ENCODE measurements around the gene ARHGAP6.

The ARHGAP6 gene

DNA sequence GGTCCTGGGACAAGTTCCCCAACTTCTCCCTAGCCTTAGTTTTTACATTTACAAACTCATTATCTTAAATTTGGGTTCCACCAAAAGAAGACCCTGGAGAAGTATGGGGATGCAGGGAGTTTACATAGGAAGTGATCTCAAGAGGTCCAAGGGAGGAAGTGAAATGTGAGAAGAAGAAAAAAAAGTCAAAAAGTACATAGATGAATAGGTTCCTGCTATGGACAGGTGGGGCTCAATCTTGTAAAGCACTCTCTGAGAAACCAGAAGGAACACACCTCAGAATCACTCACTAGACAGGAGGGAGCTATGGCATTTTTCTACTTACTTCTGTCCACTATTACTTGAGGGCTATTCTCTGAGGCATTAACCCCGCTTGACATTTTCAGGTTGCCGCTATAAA, 56.6 kb downstream of the ARHGAP6 start:
- H3K9ac ChIP-seq: no peak overlapping the region
- no peaks in the 10 kb centered on the region for H3K79me2 ChIP-seq (ENCODE audit: insufficient read depth, low read depth)
- H3K4me1 ChIP-seq (ENCODE audit: low read depth, poor library complexity, severe bottlenecking): no peaks in the 10 kb centered on the region
- TF ChIP-seq, protein P1, sequence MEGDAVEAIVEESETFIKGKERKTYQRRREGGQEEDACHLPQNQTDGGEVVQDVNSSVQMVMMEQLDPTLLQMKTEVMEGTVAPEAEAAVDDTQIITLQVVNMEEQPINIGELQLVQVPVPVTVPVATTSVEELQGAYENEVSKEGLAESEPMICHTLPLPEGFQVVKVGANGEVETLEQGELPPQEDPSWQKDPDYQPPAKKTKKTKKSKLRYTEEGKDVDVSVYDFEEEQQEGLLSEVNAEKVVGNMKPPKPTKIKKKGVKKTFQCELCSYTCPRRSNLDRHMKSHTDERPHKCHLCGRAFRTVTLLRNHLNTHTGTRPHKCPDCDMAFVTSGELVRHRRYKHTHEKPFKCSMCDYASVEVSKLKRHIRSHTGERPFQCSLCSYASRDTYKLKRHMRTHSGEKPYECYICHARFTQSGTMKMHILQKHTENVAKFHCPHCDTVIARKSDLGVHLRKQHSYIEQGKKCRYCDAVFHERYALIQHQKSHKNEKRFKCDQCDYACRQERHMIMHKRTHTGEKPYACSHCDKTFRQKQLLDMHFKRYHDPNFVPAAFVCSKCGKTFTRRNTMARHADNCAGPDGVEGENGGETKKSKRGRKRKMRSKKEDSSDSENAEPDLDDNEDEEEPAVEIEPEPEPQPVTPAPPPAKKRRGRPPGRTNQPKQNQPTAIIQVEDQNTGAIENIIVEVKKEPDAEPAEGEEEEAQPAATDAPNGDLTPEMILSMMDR (conservative IDR thresholded peaks at IDR 0.05; ENCODE audit: low read depth, low read length): no peak
- H3K4me3 ChIP-seq (IDR thresholded peaks at IDR 0.05; ENCODE audit: insufficient read depth, low read depth, low read length): no peak overlapping the region
- no peak overlapping the region for H2AFZ ChIP-seq (ENCODE audit: low read depth)
- H3K4me2 ChIP-seq: no peak overlapping the region
- no peaks in the 10 kb centered on the region for H3K36me3 ChIP-seq (ENCODE audit: insufficient read depth)
- no peaks in the 10 kb centered on the region for H4K20me1 ChIP-seq (ENCODE audit: insufficient read depth)
- no peaks in the 10 kb centered on the region for H3K27me3 ChIP-seq (ENCODE audit: insufficient read depth, low read depth)
- no peak overlapping the region for H3K27ac ChIP-seq

GRCh38 chrX:11606408-11606807, 59.3 kb downstream of the ARHGAP6 start:
- no peak overlapping the region for H3K27ac ChIP-seq
- no peak overlapping the region for H3K9ac ChIP-seq
- no peaks in the 10 kb centered on the region for H3K27me3 ChIP-seq (ENCODE audit: insufficient read depth, low read depth)
- no peaks in the 10 kb centered on the region for H3K36me3 ChIP-seq (ENCODE audit: insufficient read depth)
- H3K4me2 ChIP-seq: no peak overlapping the region
- no peaks in the 10 kb centered on the region for H3K79me2 ChIP-seq (ENCODE audit: insufficient read depth, low read depth)
- no peak overlapping the region for H3K4me3 ChIP-seq (IDR thresholded peaks at IDR 0.05; ENCODE audit: insufficient read depth, low read depth, low read length)
- no peaks in the 10 kb centered on the region for H3K4me1 ChIP-seq (ENCODE audit: low read depth, poor library complexity, severe bottlenecking)
- no peak overlapping the region for H2AFZ ChIP-seq (ENCODE audit: low read depth)
- no peaks in the 10 kb centered on the region for H4K20me1 ChIP-seq (ENCODE audit: insufficient read depth)
- TF ChIP-seq, protein P1 (conservative IDR thresholded peaks at IDR 0.05; ENCODE audit: low read depth, low read length): no peak

GRCh38 chrX:11600578-11600977, 65.1 kb downstream of the ARHGAP6 start:
- Histone ChIP-seq H3K4me2 (no peak overlapping the region), H3K27me3 (ENCODE audit: insufficient read depth, low read depth) (no peaks in the 10 kb centered on the region), H4K20me1 (ENCODE audit: insufficient read depth) (no peaks in the 10 kb centered on the region), H3K9ac (no peak overlapping the region), H2AFZ (ENCODE audit: low read depth) (no peak overlapping the region), H3K4me1 (ENCODE audit: low read depth, poor library complexity, severe bottlenecking) (no peaks in the 10 kb centered on the region), H3K79me2 (ENCODE audit: insufficient read depth, low read depth) (no peaks in the 10 kb centered on the region), H3K27ac (no peak overlapping the region), H3K4me3 (IDR thresholded peaks at IDR 0.05; ENCODE audit: insufficient read depth, low read depth, low read length) (no peak overlapping the region), H3K36me3 (ENCODE audit: insufficient read depth) (no peaks in the 10 kb centered on the region)
- TF ChIP-seq, protein P1 (conservative IDR thresholded peaks at IDR 0.05; ENCODE audit: low read depth, low read length): no peak

GRCh38 chrX:11597479-11597878, 68.2 kb downstream of the ARHGAP6 start:
- H3K4me3 ChIP-seq (IDR thresholded peaks at IDR 0.05; ENCODE audit: insufficient read depth, low read depth, low read length): no peak overlapping the region
- H3K27ac ChIP-seq: no peak overlapping the region
- no peaks in the 10 kb centered on the region for H3K79me2 ChIP-seq (ENCODE audit: insufficient read depth, low read depth)
- no peak overlapping the region for H3K9ac ChIP-seq
- H3K4me2 ChIP-seq: no peak overlapping the region
- H2AFZ ChIP-seq (ENCODE audit: low read depth): no peak overlapping the region
- H3K36me3 ChIP-seq (ENCODE audit: insufficient read depth): no peaks in the 10 kb centered on the region
- H3K4me1 ChIP-seq (ENCODE audit: low read depth, poor library complexity, severe bottlenecking): no peaks in the 10 kb centered on the region
- no peaks in the 10 kb centered on the region for H4K20me1 ChIP-seq (ENCODE audit: insufficient read depth)
- TF ChIP-seq, protein P1 (conservative IDR thresholded peaks at IDR 0.05; ENCODE audit: low read depth, low read length): no peak
- no peaks in the 10 kb centered on the region for H3K27me3 ChIP-seq (ENCODE audit: insufficient read depth, low read depth)
